GM19438 (cell line): ENCODE data around the gene CFAP100.

ENCODE experiments used
- ATAC-seq: cut with Tn5 transposase; IDR thresholded peaks from one replicate; pipeline ENCODE4 v1.9.1; 2021; ENCODE audit warnings: low read depth; ENCODE audit not compliant: unreplicated experiment

The CFAP100 gene

GRCh38 chr3:126439346-126439967, 44.7 kb downstream of the CFAP100 start:
- ATAC-seq, result no peak

GRCh38 chr3:126439968-126440708, 45.4 kb downstream of the CFAP100 start:
- no peak for ATAC-seq

DNA sequence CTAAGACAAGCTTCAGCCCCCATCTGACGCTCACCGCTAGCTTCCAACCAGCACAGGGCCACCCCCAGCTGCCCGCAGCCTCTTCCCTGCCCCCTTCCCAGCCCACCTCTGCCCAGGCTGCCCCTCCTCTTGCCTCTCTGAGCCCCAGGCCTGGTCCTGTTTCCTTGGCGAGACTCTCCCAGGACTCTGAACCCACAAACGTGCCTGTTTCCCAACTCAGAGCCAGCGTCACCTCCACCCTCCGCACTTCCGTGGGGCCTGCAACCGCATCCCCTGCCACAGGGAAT, 45.9 kb downstream of the CFAP100 start:
- ATAC-seq, result no peak

GRCh38 chr3:126441256-126441880, 46.7 kb downstream of the CFAP100 start:
- ATAC-seq, result no peak

DNA sequence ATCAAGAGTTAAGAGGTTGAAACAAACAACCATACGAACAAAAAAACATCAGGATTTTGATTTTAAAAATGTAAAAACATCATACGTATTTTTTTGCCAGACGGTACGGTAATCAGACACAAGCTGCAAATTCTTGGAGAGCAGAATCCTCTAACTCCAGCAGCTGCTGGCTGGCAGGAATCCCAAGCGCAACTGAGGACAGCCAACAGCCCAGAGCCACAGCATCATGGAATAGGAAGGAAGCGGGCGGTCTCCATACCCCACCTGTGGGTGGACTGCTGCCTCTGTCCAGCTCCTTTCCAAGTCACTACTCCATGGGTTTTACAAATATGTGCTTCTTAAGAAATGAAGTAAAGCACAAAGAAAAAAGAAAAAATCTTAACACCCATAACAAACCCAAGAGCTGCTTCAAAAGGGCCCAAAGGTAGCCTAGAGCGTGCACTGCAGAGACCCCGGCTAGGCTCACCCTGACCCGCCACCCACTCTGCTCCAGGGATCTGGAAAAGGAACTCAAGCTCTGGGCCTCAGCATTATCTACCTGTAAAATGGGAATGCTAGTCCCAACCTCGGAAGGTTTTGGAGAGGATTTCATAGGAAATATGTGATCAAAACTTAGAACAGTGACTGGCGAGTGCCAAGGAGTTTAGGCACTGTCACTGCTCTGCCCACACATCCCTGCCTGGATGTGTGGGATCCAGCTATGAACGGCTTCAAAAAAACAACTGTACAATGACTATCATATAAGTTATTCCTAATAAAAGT, 47.6 kb downstream of the CFAP100 start:
- ATAC-seq, result no peak

- ATAC-seq, result no peak
Measured at GRCh38 chr3:126442856-126443242, 48.1 kb downstream of the CFAP100 start.

- no peak for ATAC-seq
Measured at GRCh38 chr3:126445506-126445905, 50.8 kb downstream of the CFAP100 start.

DNA sequence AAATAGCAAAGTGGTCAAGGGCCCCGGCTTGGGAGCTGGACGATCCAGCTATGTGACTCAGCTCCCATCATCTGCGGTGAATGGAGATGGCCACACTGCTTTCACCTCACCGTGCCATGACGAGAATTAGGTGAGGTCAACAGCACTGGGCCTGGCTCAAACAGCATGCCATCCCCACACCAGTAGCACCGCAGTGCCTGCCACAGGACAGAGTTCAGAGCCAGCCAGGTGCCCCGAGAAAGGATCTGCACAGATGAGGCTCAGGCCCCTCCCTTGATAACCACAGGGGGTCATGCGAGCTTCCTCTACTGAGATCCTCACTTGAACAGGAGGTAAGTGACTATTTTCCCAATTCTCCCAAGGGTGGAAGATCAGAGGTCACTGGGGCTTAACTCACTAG, 51.6 kb downstream of the CFAP100 start:
- no peak for ATAC-seq

DNA sequence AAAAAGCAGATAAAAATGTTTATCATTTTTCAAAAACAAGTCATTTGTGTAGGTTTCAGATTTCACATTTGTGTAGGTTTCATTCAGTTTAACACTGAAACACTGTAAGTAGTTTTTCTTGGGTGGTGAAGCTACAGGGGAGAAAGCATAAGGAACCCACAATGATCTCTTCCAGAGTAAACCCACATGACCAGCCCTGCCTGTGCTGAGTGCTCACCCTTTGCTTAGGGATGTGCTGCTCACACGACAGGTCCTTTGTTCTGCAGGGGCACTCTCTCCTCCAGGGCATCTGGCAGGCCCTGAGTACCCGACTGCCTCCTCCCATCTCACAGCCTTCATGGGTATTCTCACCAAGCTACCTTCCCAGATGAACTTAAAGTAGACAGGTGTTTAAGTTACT, 52.1 kb downstream of the CFAP100 start:
- ATAC-seq, result no peak

GRCh38 chr3:126447456-126448106, 52.9 kb downstream of the CFAP100 start:
- no peak for ATAC-seq

DNA sequence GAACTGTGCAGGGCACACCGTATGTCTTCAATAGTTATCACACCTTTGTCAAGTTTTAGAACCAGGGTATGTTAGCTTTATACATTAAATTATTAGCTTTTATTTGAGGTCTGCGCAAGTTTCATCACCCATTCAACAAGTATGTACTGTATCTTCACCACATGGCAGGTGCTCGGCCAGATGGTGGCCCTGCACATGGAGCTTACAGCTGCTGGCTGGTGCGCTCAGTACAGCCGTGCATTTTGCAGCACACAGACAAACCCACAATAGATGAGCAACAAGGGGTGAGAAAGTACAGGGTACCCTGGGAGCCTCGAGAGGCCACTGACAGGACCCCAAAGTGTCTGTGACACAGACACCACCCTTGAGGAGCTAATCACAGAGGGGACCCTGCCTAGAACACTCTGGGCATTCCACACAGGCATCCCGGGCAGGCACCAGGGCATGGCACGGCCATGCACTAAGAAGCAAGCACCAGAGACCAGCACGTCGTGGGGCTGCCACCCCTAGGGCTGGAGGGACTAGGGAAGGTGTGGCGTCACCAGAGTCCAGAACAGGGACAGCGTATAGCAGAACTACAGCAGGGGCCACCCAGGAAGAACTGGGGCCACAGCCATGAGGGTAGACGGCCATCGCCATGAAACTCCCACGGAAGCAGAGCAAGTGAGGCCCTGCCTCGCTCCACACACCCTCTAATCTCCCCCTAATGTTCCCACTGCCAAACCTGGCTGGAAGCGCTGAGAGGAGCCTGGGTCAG, 53.6 kb downstream of the CFAP100 start:
- ATAC-seq, result no peak

- no peak for ATAC-seq
Measured at GRCh38 chr3:126448893-126449180, 54.1 kb downstream of the CFAP100 start.

- no peak for ATAC-seq
Measured at GRCh38 chr3:126449621-126450051, 54.9 kb downstream of the CFAP100 start.

DNA sequence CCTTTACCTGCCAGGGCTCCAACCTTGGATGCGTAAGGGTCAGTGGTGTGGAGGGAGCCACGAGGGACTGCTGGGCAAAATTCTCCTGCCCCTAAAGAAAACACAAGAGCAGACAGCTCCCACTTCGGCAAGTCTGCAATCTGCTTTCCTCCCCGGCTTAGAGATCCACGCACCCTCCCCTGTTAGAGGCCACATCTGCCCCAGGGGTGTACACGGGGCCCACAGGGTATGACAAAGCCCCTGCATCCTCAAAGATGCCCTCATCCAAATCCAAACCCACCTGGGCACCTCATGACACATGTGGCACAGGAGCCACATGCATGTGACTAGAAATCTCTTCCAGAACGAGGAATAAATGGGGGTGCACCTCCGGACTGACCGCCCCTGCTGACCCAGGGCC, 55.5 kb downstream of the CFAP100 start:
- ATAC-seq, result no peak

- no peak for ATAC-seq
Measured at GRCh38 chr3:126450744-126451143, 56.0 kb downstream of the CFAP100 start.

GRCh38 chr3:126451511-126451910, 56.8 kb downstream of the CFAP100 start:
- no peak for ATAC-seq

DNA sequence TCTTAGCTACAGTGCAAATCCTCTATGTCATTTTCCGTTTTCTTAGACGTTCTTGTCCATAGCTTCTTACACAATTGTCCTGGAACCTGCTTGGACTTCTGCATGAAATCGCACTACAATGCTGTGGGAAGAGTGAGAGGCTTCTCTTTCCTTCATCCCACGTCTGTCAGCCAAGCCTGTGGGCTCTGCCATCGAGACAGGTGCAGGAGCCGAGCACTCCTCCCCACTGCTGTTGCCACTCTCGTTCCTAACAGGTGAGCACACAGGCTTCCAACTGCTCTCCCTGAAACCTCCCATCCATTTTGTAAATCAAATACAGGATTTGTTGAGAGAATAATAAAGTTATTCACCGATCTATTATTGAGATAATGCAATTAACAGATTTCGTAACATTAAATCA, 57.5 kb downstream of the CFAP100 start:
- ATAC-seq, result no peak

DNA sequence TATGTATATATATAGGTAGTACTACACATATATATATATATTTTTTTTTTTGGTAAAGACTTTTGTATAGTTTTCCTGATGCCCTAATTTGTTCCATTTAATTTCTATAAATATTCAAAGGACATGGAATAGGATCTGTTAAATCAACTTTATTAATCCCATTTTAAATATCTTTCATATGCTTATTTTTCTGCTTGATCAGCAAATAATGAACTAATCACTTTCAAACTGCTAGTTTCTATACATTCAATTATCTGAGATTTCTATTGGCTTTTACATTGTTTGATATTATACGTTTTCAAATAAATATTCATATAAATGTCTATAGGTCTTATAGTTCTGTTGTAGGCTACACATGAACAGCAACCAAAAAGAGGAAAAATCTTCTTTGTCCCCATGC, 59.3 kb downstream of the CFAP100 start:
- ATAC-seq, result no peak

DNA sequence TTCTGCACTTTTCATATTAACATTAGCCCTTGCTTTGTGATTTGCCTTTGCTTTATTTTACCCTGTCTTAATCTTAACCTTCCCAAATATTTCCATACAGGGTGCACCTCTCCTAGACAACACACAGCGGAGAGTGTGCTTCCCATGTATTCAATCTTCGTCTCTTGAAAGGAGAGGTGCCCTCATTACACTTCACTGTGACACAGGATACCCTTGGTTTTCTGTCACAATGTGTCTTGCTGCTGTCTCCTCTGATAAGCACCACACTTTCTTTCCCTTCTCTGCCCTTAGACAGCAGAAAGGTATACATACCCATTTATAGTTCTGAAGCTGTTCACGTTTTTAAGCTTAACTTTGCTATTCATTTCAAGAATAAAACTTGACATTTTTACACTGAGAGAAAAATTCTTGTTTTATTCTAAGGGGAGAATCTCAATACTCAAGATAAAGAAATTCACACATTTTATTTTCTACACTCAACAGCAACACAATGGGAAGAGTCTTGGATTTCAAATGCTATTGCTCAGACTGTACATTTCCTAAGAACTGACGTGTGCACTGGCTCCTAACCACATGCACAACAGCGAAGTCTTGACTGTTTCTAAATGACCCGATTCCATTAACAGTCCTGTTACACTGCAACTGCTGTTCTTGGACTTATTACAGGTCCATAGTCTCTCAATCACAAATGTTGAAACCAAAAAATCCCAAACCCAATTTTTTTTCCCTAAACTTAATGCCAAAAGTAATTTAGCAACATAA, 59.9 kb downstream of the CFAP100 start:
- no peak for ATAC-seq

GRCh38 chr3:126456211-126456610, 61.5 kb downstream of the CFAP100 start:
- no peak for ATAC-seq
